PC-3 (cell line): Measurements from ENCODE around the gene FBXO31.

Source experiments
- CTCF ChIP-seq: fragments of 300-600 bp; sonication (generic); conservative IDR thresholded peaks from 2 replicates; pipeline ENCODE4 v1.5.1; 2017; ENCODE audit warnings: antibody characterized with exemption, low read depth, mild to moderate bottlenecking, low read length
- EZH2phosphoT487 ChIP-seq: fragments of 300-600 bp; sonication (generic); IDR thresholded peaks from 2 replicates; pipeline ENCODE4 v1.6.1; 2018; ENCODE audit warnings: mild to moderate bottlenecking, antibody characterized with exemption, low read length, borderline replicate concordance

GRCh38 chr16:87305505-87306391 lies 77.8 kb downstream of the FBXO31 start:
- TF ChIP-seq CTCF (no peak), EZH2phosphoT487 (no peak)
